Keratinocyte (primary cell): ENCODE data around the gene HABP2. TPM values are rescaled to one million over a fixed set of nuclear protein-coding genes. Genes with fewer than 3 reads are reported as not detected.

Experiments used
- DNase-seq: peaks from one replicate; pipeline ENCODE4 v3.0.0-alpha.2; 2011; ENCODE audit warnings: low read depth, missing footprints, low spot score
- FAIRE-seq: peaks from 2 replicates; lab custom pipeline; 2011; peaks lifted over from hg19 to GRCh38; lab: Jason Lieb, UNC
- H2AFZ ChIP-seq: 2 replicates; pipeline ENCODE4 v1.6.0; 2012; ENCODE audit warnings: low read length, control low read depth, inconsistent platforms; ENCODE audit not compliant: control insufficient read depth
- H3K27ac ChIP-seq: 2 replicates; pipeline ENCODE4 v1.5.1; 2011; ENCODE audit warnings: low read length; ENCODE audit not compliant: control insufficient read depth, insufficient read depth
- H3K27me3 ChIP-seq: 3 replicates; pipeline ENCODE4 v1.6.0; 2011; ENCODE audit warnings: low read length; ENCODE audit not compliant: control insufficient read depth, insufficient read depth; ENCODE audit errors: extremely low read depth
- H3K36me3 ChIP-seq, 2 experiments: 2 replicates in 1 of 2; 3 replicates in 1 of 2; pipeline ENCODE4 v1.5.1; 2011; ENCODE audit warnings: low read length in 2 of 2, mild to moderate bottlenecking in 1 of 2; ENCODE audit not compliant: control insufficient read depth in 2 of 2, insufficient read depth in 2 of 2; ENCODE audit errors: extremely low read depth in 1 of 2
- H3K4me1 ChIP-seq: 3 replicates; pipeline ENCODE4 v1.5.1; 2011; ENCODE audit warnings: low read length; ENCODE audit not compliant: control insufficient read depth, insufficient read depth; ENCODE audit errors: extremely low read depth
- H3K4me2 ChIP-seq: 3 replicates; pipeline ENCODE4 v1.6.0; 2011; ENCODE audit warnings: low read depth, low read length; ENCODE audit not compliant: control insufficient read depth, insufficient read depth; ENCODE audit errors: extremely low read depth
- H3K4me3 ChIP-seq, 3 experiments: fragments of 200-600 bp in 1 of 3; sonication (generic) in 1 of 3; 2 replicates in 2 of 3; 3 replicates in 1 of 3; pipeline ENCODE4 v1.5.1; 2011 to 2016; ENCODE audit warnings: low read length in 3 of 3, mild to moderate bottlenecking in 3 of 3, control low read depth in 2 of 3, inconsistent platforms in 1 of 3, low read depth in 1 of 3, mixed read lengths in 1 of 3, mixed run types in 1 of 3, moderate library complexity in 1 of 3; ENCODE audit not compliant: control insufficient read depth in 2 of 3, insufficient read depth in 2 of 3; ENCODE audit errors: extremely low read depth in 1 of 3
- H3K79me2 ChIP-seq: 2 replicates; pipeline ENCODE4 v1.6.0; 2012; ENCODE audit warnings: low read length; ENCODE audit not compliant: control insufficient read depth, insufficient read depth
- H3K9ac ChIP-seq: 3 replicates; pipeline ENCODE4 v1.6.0; 2011; ENCODE audit warnings: low read length; ENCODE audit not compliant: control insufficient read depth, insufficient read depth; ENCODE audit errors: extremely low read depth
- H3K9me1 ChIP-seq: 3 replicates; pipeline ENCODE4 v1.6.0; 2011; ENCODE audit warnings: low read length; ENCODE audit not compliant: control insufficient read depth, insufficient read depth; ENCODE audit errors: extremely low read depth
- H3K9me3 ChIP-seq: 2 replicates; pipeline ENCODE4 v1.5.1; 2012; ENCODE audit warnings: low read depth, low read length; ENCODE audit not compliant: control insufficient read depth
- H4K20me1 ChIP-seq: 3 replicates; pipeline ENCODE4 v1.6.0; 2011; ENCODE audit warnings: low read length; ENCODE audit not compliant: control insufficient read depth, insufficient read depth; ENCODE audit errors: extremely low read depth
- EZH2 ChIP-seq: IDR thresholded peaks from one replicate; pipeline ENCODE4 v1.6.1; 2012; ENCODE audit warnings: inconsistent platforms, mild to moderate bottlenecking, low read length, moderate library complexity
- dilution Hi-C: fragments of 300-500 bp; cut with MboI; formaldehyde crosslinking; loops from one replicate; pipeline ENCODE4 v1.7.0; 2020; ENCODE audit warnings: low sequenced_read_pairs; ENCODE audit not compliant: extremely low pct_ligation_motif_present
- polyA plus RNA-seq, 5 experiments: library from polyadenylated mRNA; depleted of rRNA in 3 of 5; stranded (reverse) in 3 of 5; stranded (forward) in 1 of 5; unstranded in 1 of 5; fragments of >200 nt; gene quantifications; 1 replicate in 1 of 5; 2 replicates in 3 of 5; 3 replicates in 1 of 5; pipeline versions ENCODE4 v1.2.1 to v1.2.3, GENCODE V29; 2011 to 2012; ENCODE audit warnings: missing spikeins in 2 of 5, low read depth in 1 of 5, low replicate concordance in 1 of 5
- TF ChIP-seq, protein P1 (sequence below), 3 experiments: IDR thresholded peaks in 1 of 3; conservative IDR thresholded peaks in 1 of 3; optimal IDR thresholded peaks in 1 of 3; 2 replicates in 2 of 3; 3 replicates in 1 of 3; pipeline versions ENCODE3 to v1.5.1; 2011; ENCODE audit warnings: low read length in 3 of 3, mild to moderate bottlenecking in 3 of 3, moderate library complexity in 2 of 3, control low read depth in 1 of 3, inconsistent platforms in 1 of 3; ENCODE audit not compliant: insufficient read depth in 2 of 3; ENCODE audit errors: extremely low read depth in 1 of 3

HABP2 gene
- polyA plus RNA-seq, 1 donor (not counting 4 experiments of a cell fraction or from before 2014, with no cell fraction given) = not detected

DNA sequence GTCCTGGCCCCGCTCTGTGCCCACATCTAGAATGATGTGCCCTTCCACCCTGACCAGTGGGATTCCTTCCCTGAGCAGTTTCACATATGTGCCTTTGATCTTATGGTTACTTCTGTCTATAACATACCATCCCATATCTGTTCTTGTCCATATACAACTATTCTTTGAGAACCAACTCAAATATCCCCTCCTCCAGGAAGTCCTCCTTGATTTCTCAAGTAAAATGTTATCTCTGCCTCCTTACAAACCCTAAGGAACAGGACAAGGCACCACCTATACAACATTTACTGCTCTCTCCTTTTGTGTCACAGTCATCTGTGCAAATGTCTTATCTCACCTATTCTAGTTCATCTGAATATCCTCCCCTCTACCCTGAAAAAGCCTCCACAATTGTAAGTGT is 28.2 kb downstream of the HABP2 start:
- dilution Hi-C loops = no loop called here
- Histone ChIP-seq H3K4me1 (no peaks in the 10 kb centered on the region), H3K9ac (no peak overlapping the region), H2AFZ (no peak overlapping the region), H3K27me3 (no peaks in the 10 kb centered on the region), H3K9me3 (no peaks in the 10 kb centered on the region), H3K4me3 (no peak overlapping the region), H3K27ac (no peak overlapping the region), H3K79me2 (no peaks in the 10 kb centered on the region), H3K9me1 (no peaks in the 10 kb centered on the region), H3K36me3 (no peaks in the 10 kb centered on the region), H4K20me1 (no peaks in the 10 kb centered on the region), H3K4me2 (no peak overlapping the region)
- FAIRE-seq (no peak), DNase-seq (no peak)
- TF ChIP-seq, protein P1, sequence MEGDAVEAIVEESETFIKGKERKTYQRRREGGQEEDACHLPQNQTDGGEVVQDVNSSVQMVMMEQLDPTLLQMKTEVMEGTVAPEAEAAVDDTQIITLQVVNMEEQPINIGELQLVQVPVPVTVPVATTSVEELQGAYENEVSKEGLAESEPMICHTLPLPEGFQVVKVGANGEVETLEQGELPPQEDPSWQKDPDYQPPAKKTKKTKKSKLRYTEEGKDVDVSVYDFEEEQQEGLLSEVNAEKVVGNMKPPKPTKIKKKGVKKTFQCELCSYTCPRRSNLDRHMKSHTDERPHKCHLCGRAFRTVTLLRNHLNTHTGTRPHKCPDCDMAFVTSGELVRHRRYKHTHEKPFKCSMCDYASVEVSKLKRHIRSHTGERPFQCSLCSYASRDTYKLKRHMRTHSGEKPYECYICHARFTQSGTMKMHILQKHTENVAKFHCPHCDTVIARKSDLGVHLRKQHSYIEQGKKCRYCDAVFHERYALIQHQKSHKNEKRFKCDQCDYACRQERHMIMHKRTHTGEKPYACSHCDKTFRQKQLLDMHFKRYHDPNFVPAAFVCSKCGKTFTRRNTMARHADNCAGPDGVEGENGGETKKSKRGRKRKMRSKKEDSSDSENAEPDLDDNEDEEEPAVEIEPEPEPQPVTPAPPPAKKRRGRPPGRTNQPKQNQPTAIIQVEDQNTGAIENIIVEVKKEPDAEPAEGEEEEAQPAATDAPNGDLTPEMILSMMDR (optimal IDR thresholded peaks at IDR 0.05 in 1 of 3, IDR thresholded peaks at IDR 0.05 in 1 of 3, conservative IDR thresholded peaks at IDR 0.05 in 1 of 3; ENCODE audit: extremely low read depth in 1 of 3, insufficient read depth in 2 of 3, low read length in 3 of 3) = no peak
- TF ChIP-seq EZH2 = no peak

DNA sequence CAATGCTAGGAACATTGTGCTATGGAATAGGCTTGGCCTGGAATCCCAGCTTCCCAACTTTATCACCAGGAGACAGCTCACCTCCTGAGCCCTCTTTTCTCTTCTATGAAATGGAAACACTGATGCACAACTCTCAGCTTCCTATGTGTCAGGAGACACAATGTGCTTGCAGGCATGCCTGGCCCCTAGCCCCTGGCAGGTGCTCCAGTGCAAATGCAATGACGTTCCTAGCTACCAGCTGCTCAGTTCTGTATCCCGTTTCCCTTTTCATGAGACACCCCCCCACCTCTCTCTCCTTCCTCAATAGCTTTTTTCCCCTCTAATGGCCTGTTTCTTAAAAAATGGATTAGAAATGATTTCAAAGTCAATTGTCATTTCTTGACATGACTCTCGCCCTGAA is 30.7 kb downstream of the HABP2 start:
- H3K4me1 ChIP-seq = no peaks in the 10 kb centered on the region
- dilution Hi-C loops = no loop called here
- no peak for DNase-seq

More for the DNA sequence above, 30.7 kb downstream of the HABP2 start:
- Histone ChIP-seq H3K4me3 (no peak overlapping the region), H3K79me2 (no peaks in the 10 kb centered on the region), H3K9me1 (no peaks in the 10 kb centered on the region), H3K27me3 (no peaks in the 10 kb centered on the region), H3K4me2 (no peak overlapping the region), H3K27ac (no peak overlapping the region), H4K20me1 (no peaks in the 10 kb centered on the region), H3K36me3 (no peaks in the 10 kb centered on the region), H2AFZ (no peak overlapping the region), H3K9me3 (no peaks in the 10 kb centered on the region), H3K9ac (no peak overlapping the region)
- no peak for TF ChIP-seq EZH2
- TF ChIP-seq, protein P1 (optimal IDR thresholded peaks at IDR 0.05 in 1 of 3, IDR thresholded peaks at IDR 0.05 in 1 of 3, conservative IDR thresholded peaks at IDR 0.05 in 1 of 3; ENCODE audit: extremely low read depth in 1 of 3, insufficient read depth in 2 of 3, low read length in 3 of 3) = no peak
- no peak for FAIRE-seq
